Measurements from ENCODE around the gene CHMP1A.
"Not testable (repeated sequence)": the region's sequence is repeated elsewhere in the genome, so short reads cannot be mapped to it uniquely, and the experiment has no call there.

The CHMP1A gene

GRCh38 chr16:89669755-89670154 lies 12.2 kb upstream of the CHMP1A start:
- in situ Hi-C loops (cut with MboI; ENCODE audit: low sequenced_read_pairs, unreplicated experiment): no loop called here
- DNase-seq (ENCODE audit: low spot score): no peak
- TF ChIP-seq, protein P1, sequence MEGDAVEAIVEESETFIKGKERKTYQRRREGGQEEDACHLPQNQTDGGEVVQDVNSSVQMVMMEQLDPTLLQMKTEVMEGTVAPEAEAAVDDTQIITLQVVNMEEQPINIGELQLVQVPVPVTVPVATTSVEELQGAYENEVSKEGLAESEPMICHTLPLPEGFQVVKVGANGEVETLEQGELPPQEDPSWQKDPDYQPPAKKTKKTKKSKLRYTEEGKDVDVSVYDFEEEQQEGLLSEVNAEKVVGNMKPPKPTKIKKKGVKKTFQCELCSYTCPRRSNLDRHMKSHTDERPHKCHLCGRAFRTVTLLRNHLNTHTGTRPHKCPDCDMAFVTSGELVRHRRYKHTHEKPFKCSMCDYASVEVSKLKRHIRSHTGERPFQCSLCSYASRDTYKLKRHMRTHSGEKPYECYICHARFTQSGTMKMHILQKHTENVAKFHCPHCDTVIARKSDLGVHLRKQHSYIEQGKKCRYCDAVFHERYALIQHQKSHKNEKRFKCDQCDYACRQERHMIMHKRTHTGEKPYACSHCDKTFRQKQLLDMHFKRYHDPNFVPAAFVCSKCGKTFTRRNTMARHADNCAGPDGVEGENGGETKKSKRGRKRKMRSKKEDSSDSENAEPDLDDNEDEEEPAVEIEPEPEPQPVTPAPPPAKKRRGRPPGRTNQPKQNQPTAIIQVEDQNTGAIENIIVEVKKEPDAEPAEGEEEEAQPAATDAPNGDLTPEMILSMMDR (IDR thresholded peaks at IDR 0.05; ENCODE audit: borderline replicate concordance, control extremely low read depth, extremely low read depth, insufficient read depth, missing control alignments): no peak

DNA sequence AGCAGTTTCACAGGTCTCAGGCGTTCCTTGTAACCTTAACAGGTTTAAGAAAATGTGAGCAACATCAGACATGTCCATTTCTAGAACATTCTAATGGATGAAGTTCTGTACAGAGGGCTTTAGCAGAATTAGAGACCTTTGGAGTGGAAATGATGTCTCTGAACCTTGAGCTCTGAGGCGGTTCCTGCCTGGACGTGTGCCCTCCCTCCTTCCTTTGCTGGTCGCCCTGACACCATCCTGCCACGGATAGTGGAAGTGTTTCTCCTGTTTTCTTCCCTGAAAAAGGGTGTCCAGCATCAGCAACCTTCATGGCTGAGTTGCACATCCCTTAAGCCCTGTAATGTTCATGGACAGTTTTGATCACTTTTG lies 11.3 kb upstream of the CHMP1A start:
- no peak for DNase-seq (ENCODE audit: low spot score)
- TF ChIP-seq, protein P1 (IDR thresholded peaks at IDR 0.05; ENCODE audit: borderline replicate concordance, control extremely low read depth, extremely low read depth, insufficient read depth, missing control alignments): no peak
- in situ Hi-C loops (cut with MboI; ENCODE audit: low sequenced_read_pairs, unreplicated experiment): no loop called here

DNA sequence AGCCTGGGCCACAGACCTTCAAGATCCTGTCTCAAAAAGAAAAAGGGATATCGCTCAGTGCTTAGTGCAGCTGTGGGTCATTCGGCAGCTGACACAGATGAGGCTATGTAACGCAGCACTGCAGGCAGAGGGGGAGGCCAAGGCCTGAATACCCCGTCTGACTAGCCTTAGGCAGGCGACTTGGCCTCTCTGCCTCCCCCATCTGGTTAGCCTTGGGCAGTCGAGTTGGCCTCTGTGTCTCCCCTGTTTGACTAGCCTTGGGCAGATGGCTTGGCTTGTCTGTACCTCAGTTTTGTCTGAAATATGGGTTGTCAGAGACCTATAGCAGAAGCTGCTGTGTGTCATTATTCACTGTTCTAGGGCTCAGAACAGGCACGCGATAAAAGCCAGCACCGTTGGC lies 10.1 kb upstream of the CHMP1A start:
- in situ Hi-C loops (cut with MboI; ENCODE audit: low sequenced_read_pairs, unreplicated experiment): no loop called here
- no peak for DNase-seq (ENCODE audit: low spot score)
- TF ChIP-seq, protein P1 (IDR thresholded peaks at IDR 0.05; ENCODE audit: borderline replicate concordance, control extremely low read depth, extremely low read depth, insufficient read depth, missing control alignments): no peak

DNA sequence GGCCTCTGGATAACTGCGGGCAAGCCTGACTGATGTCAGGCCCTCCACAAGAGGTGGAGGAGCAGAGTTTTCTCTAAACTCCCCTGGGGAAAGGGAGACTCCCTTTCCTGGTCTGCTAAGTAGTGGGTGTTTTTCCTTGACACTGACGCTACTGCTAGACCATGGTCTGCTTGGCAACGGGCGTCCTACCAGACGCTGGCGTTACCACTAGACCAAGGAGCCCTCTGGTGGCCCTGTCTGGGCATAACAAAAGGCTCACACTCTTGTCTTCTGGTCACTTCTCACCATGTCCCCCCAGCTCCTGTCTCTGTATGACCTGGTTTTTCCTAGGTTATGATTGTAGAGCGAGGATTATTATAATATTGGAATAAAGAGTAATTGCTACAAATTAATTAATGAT lies 9.5 kb upstream of the CHMP1A start:
- DNase-seq (ENCODE audit: low spot score); in situ Hi-C loops (cut with MboI; ENCODE audit: low sequenced_read_pairs, unreplicated experiment): not testable (repeated sequence)

GRCh38 chr16:89664238-89664637 lies 6.7 kb upstream of the CHMP1A start:
- DNase-seq (ENCODE audit: low spot score); in situ Hi-C loops (cut with MboI; ENCODE audit: low sequenced_read_pairs, unreplicated experiment): not testable (repeated sequence)

DNA sequence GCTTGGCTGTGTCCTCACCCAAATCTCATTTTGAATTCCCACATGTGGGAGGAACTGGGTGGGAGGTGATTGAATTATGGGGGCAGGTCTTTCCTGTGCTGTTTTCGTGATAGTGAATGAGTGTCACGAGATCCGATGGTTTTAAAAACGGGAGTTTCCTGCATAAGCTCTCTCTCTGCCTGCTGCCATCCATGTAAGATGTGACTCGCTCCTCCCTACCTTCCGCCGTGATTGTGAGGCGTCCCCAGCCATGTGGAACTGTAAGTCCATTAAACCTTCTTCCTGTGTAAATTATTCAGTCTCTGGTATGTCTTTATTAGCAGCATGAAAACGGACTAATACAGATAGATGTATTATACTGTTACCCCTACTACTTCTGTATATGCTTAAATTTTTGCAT lies 3.7 kb upstream of the CHMP1A start:
- TF ChIP-seq, protein P1 (IDR thresholded peaks at IDR 0.05; ENCODE audit: borderline replicate concordance, control extremely low read depth, extremely low read depth, insufficient read depth, missing control alignments): no peak
- no peak for DNase-seq (ENCODE audit: low spot score)
- in situ Hi-C loops (cut with MboI; ENCODE audit: low sequenced_read_pairs, unreplicated experiment): no loop called here

DNA sequence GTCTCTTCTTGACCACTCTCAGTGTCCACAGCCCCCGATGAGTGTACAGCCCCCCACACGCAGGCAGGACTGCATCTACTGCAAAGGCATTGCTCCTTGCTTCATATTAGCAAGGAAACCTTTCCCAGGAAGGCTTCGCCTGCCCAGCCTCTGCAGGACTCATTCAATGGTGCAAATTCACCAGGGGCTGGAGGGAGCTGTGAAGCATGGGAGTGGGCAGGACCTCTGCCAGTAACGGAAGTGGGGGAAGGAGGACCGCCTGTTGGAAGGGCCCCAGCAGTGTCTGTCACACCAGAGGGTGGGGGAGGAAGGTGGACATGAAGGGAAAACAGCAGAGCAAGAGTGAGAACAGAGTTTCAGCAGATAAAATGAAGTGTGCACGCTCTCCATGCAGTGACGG lies 2.6 kb upstream of the CHMP1A start:
- DNase-seq (ENCODE audit: low spot score): no peak
- in situ Hi-C loops (cut with MboI; ENCODE audit: low sequenced_read_pairs, unreplicated experiment): no loop called here
- TF ChIP-seq, protein P1 (IDR thresholded peaks at IDR 0.05; ENCODE audit: borderline replicate concordance, control extremely low read depth, extremely low read depth, insufficient read depth, missing control alignments): no peak

- no peak for DNase-seq (ENCODE audit: low spot score)
- in situ Hi-C loops (cut with MboI; ENCODE audit: low sequenced_read_pairs, unreplicated experiment): no loop called here
- TF ChIP-seq, protein P1 (IDR thresholded peaks at IDR 0.05; ENCODE audit: borderline replicate concordance, control extremely low read depth, extremely low read depth, insufficient read depth, missing control alignments): no peak
These were observed 842 bp upstream of the CHMP1A start for GRCh38 chr16:89658221-89658879.
